ENCODE data around the gene GTPBP3. TPM values are rescaled to one million over a fixed set of nuclear protein-coding genes. Genes with fewer than 3 reads are reported as not detected.
A peak's percentile ranks its signal among the peaks of the same experiment; 100 is the strongest.

The GTPBP3 gene
- total and polyA plus RNA-seq, 2 of the 8 experiments (the other 6 are each of a cell fraction or from before 2014, with no cell fraction given): 30.4 to 56.0 TPM

DNA sequence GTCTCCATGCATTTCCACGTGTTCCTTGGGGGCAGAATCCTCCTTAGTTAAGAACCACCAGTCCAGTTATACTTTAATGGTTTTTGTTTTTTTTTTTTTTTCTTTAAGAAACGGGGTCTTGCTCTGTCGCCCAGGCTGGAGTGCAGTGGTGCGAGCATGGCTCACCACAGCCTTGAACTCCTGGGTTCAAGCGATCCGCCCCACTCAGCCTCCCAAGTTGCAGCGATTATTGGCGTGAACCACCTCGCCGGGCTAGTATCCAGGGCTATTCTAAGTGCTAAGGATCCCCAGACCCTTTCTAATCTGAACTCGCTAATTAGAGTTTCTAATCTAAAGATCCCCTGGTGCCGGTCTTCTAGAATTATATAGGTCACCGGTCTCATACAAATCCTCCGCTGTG, 43.7 kb upstream of the GTPBP3 start:
- H3K9me3 ChIP-seq (ENCODE audit: insufficient read depth in 2 of 2, low read depth in 1 of 2, low read length in 1 of 2): peaks cover 0 to 3% of the 10 kb centered on the region in 2 experiments; a peak in 1 of 4 replicates
- H2BK20ac ChIP-seq (ENCODE audit: low read length): no peak overlapping the region
- no peak overlapping the region for H4K5ac ChIP-seq (ENCODE audit: insufficient read length, low read depth, low read length)
- ChIA-PET POLR2A (ENCODE audit: partially characterized antibody) (interaction anchor here (0.8 to 4.8 kb wide), 11 partner anchors 12 to 100 kb away, joined by 3 to 67 read pairs (median 5); partner anchors contain the start of genes ABHD8, ANO8, BABAM1 and DDA1), CTCF (ENCODE audit: partially characterized antibody) (interaction anchor here (0.7 to 2.5 kb wide), 7 partner anchors 11 to 93 kb away, joined by 3 to 29 read pairs (median 6); partner anchors contain the start of genes ABHD8, ANKLE1, DDA1 and MRPL34)
- 90% methylated on average over 14 of the region's 14 CpGs; no CpG with 5 or more reads in 1 of the 2 experiments for WGBS, 2 experiments (ENCODE audit: extremely low coverage in 1 of 2, insufficient coverage in 1 of 2, insufficient read length in 1 of 2, insufficient replicate concordance in 2 of 2, low coverage in 1 of 2, low lambda C conversion rate in 2 of 2, missing lambda C conversion rate in 1 of 2)
- H2BK120ac ChIP-seq (replicated peaks; ENCODE audit: low read depth, low read length): no peak overlapping the region
- H2AK5ac ChIP-seq (ENCODE audit: low read depth, low read length): no peak overlapping the region
- H2BK5ac ChIP-seq (ENCODE audit: low read depth, low read length): no peak overlapping the region
- H3K14ac ChIP-seq (ENCODE audit: insufficient read length): no peak overlapping the region
- H3K36me3 ChIP-seq (ENCODE audit: control insufficient read depth in 2 of 4, insufficient read depth in 4 of 4, low read length in 3 of 4): peaks cover 0 to 13% (median 6%) of the 10 kb centered on the region in 4 experiments; a peak in 4 of 8 replicates
- H3K4me2 ChIP-seq (ENCODE audit: insufficient read depth in 1 of 2, low read depth in 2 of 2, low read length in 2 of 2): peak overlapping the region; percentile 37 to 49
- H3K23ac ChIP-seq (ENCODE audit: insufficient read length): no peak overlapping the region
- no peak overlapping the region for H2BK15ac ChIP-seq (ENCODE audit: low read length)
- H4K91ac ChIP-seq (replicated peaks; ENCODE audit: insufficient read length, low read length): no peak overlapping the region
- peaks cover 7% of the 10 kb centered on the region for H3K79me1 ChIP-seq (ENCODE audit: low read depth, low read length)
- H3K4ac ChIP-seq (replicated peaks; ENCODE audit: insufficient read length, low read depth, low read length): no peak overlapping the region
- H3K9ac ChIP-seq (replicated peaks in 1 of 4; ENCODE audit: extremely low read depth in 1 of 4, low read depth in 3 of 4, low read length in 3 of 4): no peak overlapping the region
- peak overlapping the region in 1 of 4 experiments; percentile 67; a peak in 2 of 8 replicates for H3K4me3 ChIP-seq (ENCODE audit: extremely low read depth in 1 of 4, insufficient read depth in 2 of 4, low read depth in 3 of 4, low read length in 4 of 4)
- H3K56ac ChIP-seq (replicated peaks; ENCODE audit: insufficient read length, low read depth, low read length): no peak overlapping the region
- H3K18ac ChIP-seq (ENCODE audit: extremely low read depth, low read length): no peak overlapping the region
- H3K27me3 ChIP-seq (replicated peaks in 1 of 4; ENCODE audit: control insufficient read depth in 3 of 4, extremely low read depth in 1 of 4, insufficient read depth in 3 of 4, low read length in 3 of 4): no peaks in the 10 kb centered on the region
- DNase-seq (ENCODE audit: low read depth in 1 of 2, low spot score in 2 of 2) (no peak), FAIRE-seq (no peak)
- no peak overlapping the region for H4K8ac ChIP-seq (ENCODE audit: extremely low read depth, insufficient read depth, low read length)
- H4K20me1 ChIP-seq (replicated peaks in 1 of 2; ENCODE audit: control insufficient read depth in 1 of 2, insufficient read depth in 2 of 2, low read length in 2 of 2): peaks cover 0 to 8% of the 10 kb centered on the region in 2 experiments
- H2AFZ ChIP-seq (ENCODE audit: low read length): no peak overlapping the region
- H3K23me2 ChIP-seq (ENCODE audit: low read depth, low read length): peaks cover 5% of the 10 kb centered on the region; the same call in 1 of the 2 replicates
- no peak overlapping the region for H2BK12ac ChIP-seq (ENCODE audit: low read depth, low read length)
- peaks cover 0 to 6% of the 10 kb centered on the region in 2 experiments; a peak in 1 of 4 replicates for H3K79me2 ChIP-seq (ENCODE audit: control insufficient read depth in 1 of 2, insufficient read depth in 2 of 2, low read length in 2 of 2)
- no peak overlapping the region for H3K27ac ChIP-seq (ENCODE audit: low read depth, low read length)
- peaks cover 0 to 5% (median 4%) of the 10 kb centered on the region in 4 experiments; a peak in 5 of 7 replicates for H3K4me1 ChIP-seq (replicated peaks in 1 of 4; ENCODE audit: control insufficient read depth in 3 of 4, insufficient read depth in 4 of 4, low read length in 3 of 4)
- no peak for TF ChIP-seq KDM1A (IDR thresholded peaks at IDR 0.05; ENCODE audit: borderline replicate concordance, low read length)
- TF ChIP-seq YY1 (IDR thresholded peaks at IDR 0.05; ENCODE audit: low read depth, low read length): no peak
- no peak for TF ChIP-seq SP2 (IDR thresholded peaks at IDR 0.05; ENCODE audit: low read length)
- no peak for TF ChIP-seq MAX (IDR thresholded peaks at IDR 0.05)
- no peak for TF ChIP-seq SP1 (IDR thresholded peaks at IDR 0.05; ENCODE audit: low read depth, low read length)
- TF ChIP-seq SP4 (IDR thresholded peaks at IDR 0.05; ENCODE audit: low read length): no peak
- TF ChIP-seq KDM5A (IDR thresholded peaks at IDR 0.05; ENCODE audit: low read length): no peak
- no peak for TF ChIP-seq ZNF274 (IDR thresholded peaks at IDR 0.05; ENCODE audit: borderline replicate concordance, extremely low read depth, low read length)
- TF ChIP-seq CEBPB (IDR thresholded peaks at IDR 0.05; ENCODE audit: low read depth, low read length): no peak
- TF ChIP-seq RFX5 (IDR thresholded peaks at IDR 0.05; ENCODE audit: borderline replicate concordance, low read depth, low read length): no peak
- no peak for TF ChIP-seq POLR2A (IDR thresholded peaks at IDR 0.05; ENCODE audit: control extremely low read depth in 1 of 2, low read depth in 2 of 2, low read length in 2 of 2)
- TF ChIP-seq, protein P1, sequence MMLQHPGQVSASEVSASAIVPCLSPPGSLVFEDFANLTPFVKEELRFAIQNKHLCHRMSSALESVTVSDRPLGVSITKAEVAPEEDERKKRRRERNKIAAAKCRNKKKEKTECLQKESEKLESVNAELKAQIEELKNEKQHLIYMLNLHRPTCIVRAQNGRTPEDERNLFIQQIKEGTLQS (IDR thresholded peaks at IDR 0.05; ENCODE audit: insufficient read depth, low read depth, low read length): no peak
- TF ChIP-seq POLR2AphosphoS5 (IDR thresholded peaks at IDR 0.05; ENCODE audit: low read depth, low read length): no peak
- TF ChIP-seq RAD21 (IDR thresholded peaks at IDR 0.05 in 1 of 2, conservative IDR thresholded peaks at IDR 0.05 in 1 of 2; ENCODE audit: low read depth in 2 of 2, low read length in 2 of 2): no peak
